ENCODE results near the gene SFSWAP. TPM values are rescaled to one million over a fixed set of nuclear protein-coding genes. Genes with fewer than 3 reads are reported as not detected.

The SFSWAP gene
- total and polyA plus RNA-seq, 12 donors = 14.0 to 94.0 (median 29.1) TPM

- WGBS, 4 donors = 95 to 98% (median 97%) methylated on average over 23 of the region's 23 CpGs
- Histone ChIP-seq H3K36me3 (replicated peaks in 1 of 2) (peaks cover 0 to 49% of the 10 kb centered on the region in 2 donors), H3K4me3 (no peak overlapping the region), H3K4me1 (replicated peaks in 1 of 2) (peaks cover 0 to 4% of the 10 kb centered on the region in 2 donors), H3K9me3 (replicated peaks in 1 of 3) (no peaks in the 10 kb centered on the region), H3K27ac (no peak overlapping the region), H3K27me3 (no peaks in the 10 kb centered on the region)
- no peak for TF ChIP-seq CTCF (IDR thresholded peaks at IDR 0.05)
- no peak for TF ChIP-seq POLR2A (IDR thresholded peaks at IDR 0.05)
- DNase-seq = no peak
- intact Hi-C loops (cut with DNase I) = no loop called here
These were observed 68.1 kb downstream of the SFSWAP start for GRCh38 chr12:131779027-131779426.

DNA sequence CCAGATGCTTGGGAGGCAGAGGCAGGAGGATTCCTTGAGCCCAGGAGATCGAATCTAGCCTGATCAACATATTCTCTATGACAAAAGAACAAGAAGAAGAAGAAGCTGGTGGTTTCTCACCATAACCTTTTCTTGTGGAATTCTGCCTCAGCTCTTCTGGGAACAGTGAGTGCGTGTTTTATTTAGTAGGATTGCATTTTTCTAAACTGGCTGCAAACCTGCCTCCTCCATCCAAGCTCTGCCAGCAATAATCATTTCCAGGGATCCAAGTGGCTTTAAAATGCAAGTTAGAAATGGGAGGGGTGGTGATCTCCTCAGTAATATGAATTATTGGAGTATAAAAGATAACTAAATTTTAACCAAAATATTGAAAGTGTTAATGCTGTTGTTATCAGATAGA lies 71.2 kb downstream of the SFSWAP start:
- intact Hi-C loops (cut with DNase I) = no loop called here
- WGBS, 4 donors = 92 to 100% (median 97%) methylated on average over 2 of the region's 2 CpGs
- no peak for DNase-seq
- H3K4me1 ChIP-seq (replicated peaks in 1 of 2) = peaks cover 0 to 9% of the 10 kb centered on the region in 2 donors
- no peaks in the 10 kb centered on the region for H3K9me3 ChIP-seq (replicated peaks in 1 of 3)
- TF ChIP-seq CTCF (IDR thresholded peaks at IDR 0.05) (no peak), POLR2A (IDR thresholded peaks at IDR 0.05) (no peak)
- H3K36me3 ChIP-seq (replicated peaks in 1 of 2) = peaks cover 0 to 35% of the 10 kb centered on the region in 2 donors
- H3K4me3 ChIP-seq = no peak overlapping the region
- H3K27me3 ChIP-seq = no peaks in the 10 kb centered on the region
- H3K27ac ChIP-seq = no peak overlapping the region

GRCh38 chr12:131783915-131784541 lies 73.1 kb downstream of the SFSWAP start:
- no peaks in the 10 kb centered on the region for H3K9me3 ChIP-seq (replicated peaks in 1 of 3)
- peaks cover 0 to 9% of the 10 kb centered on the region in 2 donors for H3K4me1 ChIP-seq (replicated peaks in 1 of 2)
- 26 to 51% (median 31%) methylated on average over 10 of the region's 10 CpGs for WGBS, 4 donors
- intact Hi-C loops (cut with DNase I) = no loop called here
- H3K4me3 ChIP-seq = no peak overlapping the region
- peak; percentile 29 to 69 (median 56) for DNase-seq
- H3K27me3 ChIP-seq = no peaks in the 10 kb centered on the region
- no peak for TF ChIP-seq CTCF (IDR thresholded peaks at IDR 0.05)
- TF ChIP-seq POLR2A (IDR thresholded peaks at IDR 0.05) = no peak
- H3K27ac ChIP-seq = peak overlapping the region in 2 of 5 donors; percentile 19 to 64
- peaks cover 0 to 33% of the 10 kb centered on the region in 2 donors for H3K36me3 ChIP-seq (replicated peaks in 1 of 2)

- H3K4me1 ChIP-seq (replicated peaks in 1 of 2) = peaks cover 0 to 9% of the 10 kb centered on the region in 2 donors
- no peak overlapping the region for H3K27ac ChIP-seq
- no peak for DNase-seq
- H3K9me3 ChIP-seq (replicated peaks in 1 of 3) = no peaks in the 10 kb centered on the region
- intact Hi-C loops (cut with DNase I) = no loop called here
- WGBS, 4 donors = 86 to 93% (median 91%) methylated on average over 29 to 30 of the region's 30 CpGs
- TF ChIP-seq CTCF (IDR thresholded peaks at IDR 0.05) = no peak
- TF ChIP-seq POLR2A (IDR thresholded peaks at IDR 0.05) = no peak
- H3K4me3 ChIP-seq = no peak overlapping the region
- peaks cover 0 to 24% of the 10 kb centered on the region in 2 donors for H3K36me3 ChIP-seq (replicated peaks in 1 of 2)
- H3K27me3 ChIP-seq = no peaks in the 10 kb centered on the region
These were observed 74.2 kb downstream of the SFSWAP start for GRCh38 chr12:131784909-131785762.

Measured in adrenal gland (tissue), 12 donors.